SU-DHL-6 (cell line): ENCODE measurements around the gene PACS1.

Experiments
- CTCF ChIP-seq: fragments of 200-600 bp; sonication (generic); IDR thresholded peaks from one replicate; pipeline ENCODE4 v1.5.1; 2017; ENCODE audit warnings: antibody characterized with exemption, mild to moderate bottlenecking, low read length, moderate library complexity; ENCODE audit not compliant: insufficient read depth, poor library complexity, severe bottlenecking
- EZH2phosphoT487 ChIP-seq: fragments of 200-600 bp; sonication (generic), shearing (Covaris generic); conservative IDR thresholded peaks from 2 replicates; pipeline ENCODE4 v1.6.1; 2018; ENCODE audit warnings: mild to moderate bottlenecking, antibody characterized with exemption, low read length, moderate library complexity, mixed read lengths

GRCh38 chr11:66189031-66189745 is 119.1 kb downstream of the PACS1 start:
- TF ChIP-seq CTCF (no peak), EZH2phosphoT487 (no peak)
